Esophagus muscularis mucosa (tissue), 4 donors: ENCODE data around the gene HOPX. TPM values are rescaled to one million over a fixed set of nuclear protein-coding genes. Genes with fewer than 3 reads are reported as not detected.

Experiments
- DNase-seq: peaks from one replicate; pipeline ENCODE4 v3.0.0-alpha.2; 2017; ENCODE audit errors: extremely low spot score
- H3K27ac ChIP-seq, 4 donors: fragments of 200-600 bp; sonication (generic); replicated peaks in 1 of 4; 1 replicate in 3 of 4; 2 replicates in 1 of 4; pipeline ENCODE4 v1.5.1; 2016 to 2019; ENCODE audit warnings: mild to moderate bottlenecking in 1 of 4
- H3K27me3 ChIP-seq, 4 donors: fragments of 200-600 bp; sonication (generic); one replicate each; pipeline versions ENCODE4 v1.5.1 to v1.6.0; 2016 to 2019
- H3K36me3 ChIP-seq, 4 donors: fragments of 200-600 bp; sonication (generic); one replicate each; pipeline ENCODE4 v1.5.1; 2016 to 2019
- H3K4me1 ChIP-seq, 4 donors: fragments of 200-600 bp; sonication (generic); one replicate each; pipeline ENCODE4 v1.5.1; 2016 to 2019
- H3K4me3 ChIP-seq, 4 donors: fragments of 200-600 bp; sonication (generic); 1 replicate in 2 of 4; 2 replicates in 2 of 4; pipeline ENCODE4 v1.5.1; 2016 to 2019; ENCODE audit warnings: mild to moderate bottlenecking in 4 of 4, moderate library complexity in 1 of 4
- H3K9me3 ChIP-seq, 4 donors: fragments of 200-600 bp; sonication (generic); 1 replicate in 3 of 4; 2 replicates in 1 of 4; pipeline ENCODE4 v1.5.1; 2016 to 2019
- CTCF ChIP-seq, 3 experiments: fragments of 200-600 bp in 2 of 3; fragments of 450-650 bp in 1 of 3; sonication (generic) in 2 of 3; IDR thresholded peaks; one replicate each; pipeline ENCODE4 v1.5.1; 2017 to 2019; ENCODE audit warnings: antibody characterized with exemption in 3 of 3, mild to moderate bottlenecking in 2 of 3, moderate library complexity in 1 of 3
- EP300 ChIP-seq: sonication (generic); formaldehyde crosslinking; IDR thresholded peaks from one replicate; pipeline ENCODE4 v1.6.1; 2017; ENCODE audit warnings: antibody characterized with exemption
- POLR2A ChIP-seq: fragments of 450-650 bp; IDR thresholded peaks from one replicate; pipeline ENCODE4 v1.6.1; 2017; ENCODE audit warnings: antibody characterized with exemption, moderate library complexity, mild to moderate bottlenecking, low read depth
- POLR2AphosphoS5 ChIP-seq, 2 donors: sonication (generic); formaldehyde crosslinking; IDR thresholded peaks; one replicate each; pipeline ENCODE4 v1.6.1; 2017; ENCODE audit warnings: antibody characterized with exemption in 2 of 2
- WGBS: methylation state at CpG from one replicate; pipeline ENCODE4 v1.1.5; 2018; 5-methylcytosine and 5-hydroxymethylcytosine counted together
- intact Hi-C: fragments of 100-400 bp; cut with DNase I; formaldehyde crosslinking; loops from one replicate; pipeline ENCODE4 v1.15.1; 2023
- total RNA-seq, 4 donors: library from RNA; depleted of rRNA; stranded (reverse); fragments of >200 nt; gene quantifications; one replicate each; pipeline versions ENCODE4 v1.1.0 to v1.2.1, GENCODE V29; 2016

HOPX gene
- total RNA-seq, 4 donors from 2014 or later = 5.1 to 11.9 (median 7.5) TPM

- no peak for DNase-seq
- Histone ChIP-seq H3K4me1 (peaks cover 22 to 36% (median 30%) of the 10 kb centered on the region in 4 donors), H3K27me3 (peaks cover 0 to 58% (median 13%) of the 10 kb centered on the region in 4 donors), H3K27ac (peak overlapping the region; percentile 31 to 58 (median 48)), H3K4me3 (peak overlapping the region; percentile 56 to 66 (median 56)), H3K36me3 (no peaks in the 10 kb centered on the region), H3K9me3 (no peaks in the 10 kb centered on the region)
- no peak for TF ChIP-seq POLR2AphosphoS5 (IDR thresholded peaks at IDR 0.05)
- no peak for TF ChIP-seq CTCF (IDR thresholded peaks at IDR 0.05)
- TF ChIP-seq POLR2A = no peak
- no peak for TF ChIP-seq EP300
- WGBS = 0% methylated on average over 13 of the region's 79 CpGs
- intact Hi-C loops = loop anchor here (5.0 kb wide), 2 partner anchors 78 to 147 kb away; no protein-coding TSS in a partner anchor
Measured at GRCh38 chr4:56655627-56656345, 25.3 kb downstream of the HOPX start.

GRCh38 chr4:56655209-56655626, 25.9 kb downstream of the HOPX start:
- H3K27me3 ChIP-seq = peaks cover 0 to 63% (median 13%) of the 10 kb centered on the region in 4 donors
- TF ChIP-seq POLR2AphosphoS5 (IDR thresholded peaks at IDR 0.05) = no peak
- no peak for TF ChIP-seq POLR2A
- TF ChIP-seq CTCF (IDR thresholded peaks at IDR 0.05) = no peak
- TF ChIP-seq EP300 = no peak
- DNase-seq = no peak
- peak overlapping the region in 3 of 4 donors; percentile 31 to 58 (median 56) for H3K27ac ChIP-seq
- no peaks in the 10 kb centered on the region for H3K36me3 ChIP-seq
- H3K4me1 ChIP-seq = peaks cover 22 to 36% (median 30%) of the 10 kb centered on the region in 4 donors
- WGBS = 4% methylated on average over 22 of the region's 28 CpGs
- no peaks in the 10 kb centered on the region for H3K9me3 ChIP-seq
- peak overlapping the region; percentile 56 to 66 (median 56) for H3K4me3 ChIP-seq
- intact Hi-C loops = loop anchor here (5.0 kb wide), 2 partner anchors 78 to 147 kb away; no protein-coding TSS in a partner anchor

GRCh38 chr4:56654238-56654632, 26.9 kb downstream of the HOPX start:
- Histone ChIP-seq H3K36me3 (no peaks in the 10 kb centered on the region), H3K27ac (no peak overlapping the region), H3K4me3 (no peak overlapping the region), H3K9me3 (no peaks in the 10 kb centered on the region), H3K4me1 (peaks cover 22 to 34% (median 30%) of the 10 kb centered on the region in 4 donors), H3K27me3 (peaks cover 0 to 69% (median 13%) of the 10 kb centered on the region in 4 donors)
- no peak for DNase-seq
- intact Hi-C loops = no loop called here
- TF ChIP-seq POLR2AphosphoS5 (IDR thresholded peaks at IDR 0.05) (no peak), EP300 (no peak), CTCF (IDR thresholded peaks at IDR 0.05) (no peak)
- WGBS = 32% methylated on average over 4 of the region's 4 CpGs

- Histone ChIP-seq H3K27ac (no peak overlapping the region), H3K4me3 (no peak overlapping the region), H3K4me1 (peaks cover 22 to 30% (median 29%) of the 10 kb centered on the region in 4 donors), H3K36me3 (no peaks in the 10 kb centered on the region), H3K9me3 (no peaks in the 10 kb centered on the region), H3K27me3 (peaks cover 0 to 69% (median 13%) of the 10 kb centered on the region in 4 donors)
- no peak for DNase-seq
- intact Hi-C loops = no loop called here
- 78% methylated on average over 1 of the region's 1 CpG for WGBS
- no peak for TF ChIP-seq EP300
- no peak for TF ChIP-seq POLR2AphosphoS5 (IDR thresholded peaks at IDR 0.05)
- TF ChIP-seq POLR2A = no peak
- TF ChIP-seq CTCF (IDR thresholded peaks at IDR 0.05) = no peak
Measured at GRCh38 chr4:56653461-56654237, 27.4 kb downstream of the HOPX start.
